HL-60 (cell line): ENCODE measurements around the gene EXOC7.

Experiments used
- DNase-seq, 2 experiments: peaks; one replicate each; pipeline ENCODE4 v3.0.0-alpha.2; 2010 to 2020; ENCODE audit warnings: low read depth in 1 of 2, low spot score in 1 of 2
- H3K27ac ChIP-seq: fragments of 250-450 bp; sonication (Bioruptor Pico); replicated peaks from 2 replicates; pipeline ENCODE4 v1.5.1; 2020; ENCODE audit warnings: mild to moderate bottlenecking, moderate library complexity
- H3K27me3 ChIP-seq: fragments of 250-450 bp; sonication (Bioruptor Pico); 2 replicates; pipeline ENCODE4 v1.5.1; 2021; ENCODE audit warnings: mild to moderate bottlenecking, moderate library complexity; ENCODE audit not compliant: insufficient read depth, poor library complexity, severe bottlenecking
- H3K4me3 ChIP-seq: replicated peaks from 2 replicates; pipeline ENCODE4 v1.5.1; 2011; ENCODE audit warnings: mild to moderate bottlenecking, control low read depth, low read length; ENCODE audit not compliant: insufficient read depth
- GABPA ChIP-seq: IDR thresholded peaks from 2 replicates; pipeline ENCODE4 v1.6.1; 2012; ENCODE audit warnings: low read depth
- POLR2AphosphoS5 ChIP-seq: IDR thresholded peaks from 2 replicates; pipeline ENCODE4 v1.6.1; 2012; ENCODE audit warnings: low read depth
- SPI1 ChIP-seq: IDR thresholded peaks from 2 replicates; pipeline ENCODE4 v1.6.1; 2012; ENCODE audit warnings: low read depth, mild to moderate bottlenecking, borderline replicate concordance
- TF ChIP-seq, protein P1 (sequence below): IDR thresholded peaks from 2 replicates; pipeline ENCODE4 v1.6.1; 2012; ENCODE audit warnings: low read depth; ENCODE audit not compliant: insufficient replicate concordance
- TF ChIP-seq, protein P2 (sequence below): IDR thresholded peaks from one replicate; pipeline ENCODE4 v1.5.1; 2011; ENCODE audit warnings: low read length, control low read depth, inconsistent platforms; ENCODE audit not compliant: insufficient read depth

The EXOC7 gene

DNA sequence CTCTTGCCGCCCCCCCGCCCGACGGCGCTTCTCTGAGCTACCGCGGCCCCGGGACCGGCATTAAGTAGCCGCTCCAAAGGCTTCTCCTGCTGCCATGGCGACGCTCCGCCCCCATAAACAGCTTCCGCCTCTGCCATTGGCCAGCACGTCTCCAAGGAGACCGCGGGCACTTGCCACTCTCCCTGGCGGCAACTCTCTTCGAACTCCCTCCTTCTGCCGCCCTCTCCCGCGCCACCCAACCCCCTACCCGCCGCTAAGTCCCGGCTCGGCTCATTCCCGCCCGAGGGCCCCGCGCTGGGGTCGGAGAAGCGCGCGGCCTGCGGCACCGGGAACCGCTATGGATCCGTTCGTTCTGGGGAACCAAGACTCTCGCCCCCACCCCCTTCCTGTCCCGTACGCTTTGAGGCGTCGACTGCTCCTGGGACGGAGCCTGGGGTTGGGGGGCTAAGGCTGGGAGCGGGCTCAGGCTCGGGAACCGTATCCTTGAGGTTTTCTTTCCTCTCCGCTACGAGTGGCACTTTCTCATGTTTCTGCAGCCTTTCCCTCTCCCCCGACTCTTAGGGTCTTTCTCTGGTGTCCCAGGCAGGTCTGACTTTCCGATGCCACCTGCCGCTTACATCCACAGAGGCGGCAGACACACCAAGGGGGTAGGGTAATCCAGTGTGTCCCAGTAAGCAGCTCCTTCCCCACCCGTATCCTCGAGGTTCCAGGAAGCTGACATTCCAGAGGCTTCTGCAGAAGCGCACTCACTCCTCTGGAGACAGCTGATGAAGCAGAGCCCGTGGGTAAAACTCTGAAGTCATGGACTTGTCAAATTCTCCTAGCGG, 37.8 kb upstream of the EXOC7 start, which contains the start of gene FOXJ1:
TSS of gene FOXJ1 (minus strand) at position 34 of the 827 bp plus-strand sequence. CDS start 850 bp downstream, outside the sequence.
- TF ChIP-seq POLR2AphosphoS5: no peak
- TF ChIP-seq SPI1: no peak
- TF ChIP-seq, protein P1, sequence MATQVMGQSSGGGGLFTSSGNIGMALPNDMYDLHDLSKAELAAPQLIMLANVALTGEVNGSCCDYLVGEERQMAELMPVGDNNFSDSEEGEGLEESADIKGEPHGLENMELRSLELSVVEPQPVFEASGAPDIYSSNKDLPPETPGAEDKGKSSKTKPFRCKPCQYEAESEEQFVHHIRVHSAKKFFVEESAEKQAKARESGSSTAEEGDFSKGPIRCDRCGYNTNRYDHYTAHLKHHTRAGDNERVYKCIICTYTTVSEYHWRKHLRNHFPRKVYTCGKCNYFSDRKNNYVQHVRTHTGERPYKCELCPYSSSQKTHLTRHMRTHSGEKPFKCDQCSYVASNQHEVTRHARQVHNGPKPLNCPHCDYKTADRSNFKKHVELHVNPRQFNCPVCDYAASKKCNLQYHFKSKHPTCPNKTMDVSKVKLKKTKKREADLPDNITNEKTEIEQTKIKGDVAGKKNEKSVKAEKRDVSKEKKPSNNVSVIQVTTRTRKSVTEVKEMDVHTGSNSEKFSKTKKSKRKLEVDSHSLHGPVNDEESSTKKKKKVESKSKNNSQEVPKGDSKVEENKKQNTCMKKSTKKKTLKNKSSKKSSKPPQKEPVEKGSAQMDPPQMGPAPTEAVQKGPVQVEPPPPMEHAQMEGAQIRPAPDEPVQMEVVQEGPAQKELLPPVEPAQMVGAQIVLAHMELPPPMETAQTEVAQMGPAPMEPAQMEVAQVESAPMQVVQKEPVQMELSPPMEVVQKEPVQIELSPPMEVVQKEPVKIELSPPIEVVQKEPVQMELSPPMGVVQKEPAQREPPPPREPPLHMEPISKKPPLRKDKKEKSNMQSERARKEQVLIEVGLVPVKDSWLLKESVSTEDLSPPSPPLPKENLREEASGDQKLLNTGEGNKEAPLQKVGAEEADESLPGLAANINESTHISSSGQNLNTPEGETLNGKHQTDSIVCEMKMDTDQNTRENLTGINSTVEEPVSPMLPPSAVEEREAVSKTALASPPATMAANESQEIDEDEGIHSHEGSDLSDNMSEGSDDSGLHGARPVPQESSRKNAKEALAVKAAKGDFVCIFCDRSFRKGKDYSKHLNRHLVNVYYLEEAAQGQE: no peak
- Histone ChIP-seq H3K27me3 (peaks cover 24% of the 10 kb centered on the region), H3K4me3 (peak within 1 kb of the TSS; percentile 39), H3K27ac (no peak within 1 kb of the TSS)
- DNase-seq: peak; percentile 84 to 88

DNA sequence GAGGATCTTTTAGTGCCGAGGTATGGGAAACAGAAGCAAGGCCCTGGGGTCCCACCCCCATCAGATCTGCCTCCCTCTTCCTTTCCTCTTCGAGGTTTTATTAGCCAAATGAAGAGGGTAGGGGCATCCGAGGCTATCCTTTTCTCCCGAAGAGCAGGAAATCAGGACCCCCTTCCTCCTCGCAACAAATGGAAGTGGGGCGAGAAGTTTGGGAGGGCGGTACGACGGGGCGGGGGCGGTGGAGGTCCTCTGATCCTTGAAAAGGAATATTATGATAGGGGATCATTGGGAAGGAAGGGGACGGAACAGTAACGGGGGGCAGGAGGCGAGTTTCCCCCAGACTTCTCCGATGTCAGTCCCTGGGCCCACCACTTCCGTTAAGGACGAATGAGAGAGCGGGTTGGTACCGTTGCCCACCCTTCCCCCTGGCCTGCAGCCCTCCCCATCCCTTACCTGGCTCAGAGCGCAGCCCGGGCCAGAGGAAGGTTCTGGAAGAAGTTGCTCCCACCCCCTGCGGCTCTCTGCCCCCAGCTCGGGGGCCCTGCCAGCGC, 37.1 kb upstream of the EXOC7 start:
- H3K4me3 ChIP-seq: no peak overlapping the region; the same call in 1 of the 2 replicates
- TF ChIP-seq POLR2AphosphoS5 (no peak), SPI1 (no peak), GABPA (no peak)
- TF ChIP-seq, protein P2, sequence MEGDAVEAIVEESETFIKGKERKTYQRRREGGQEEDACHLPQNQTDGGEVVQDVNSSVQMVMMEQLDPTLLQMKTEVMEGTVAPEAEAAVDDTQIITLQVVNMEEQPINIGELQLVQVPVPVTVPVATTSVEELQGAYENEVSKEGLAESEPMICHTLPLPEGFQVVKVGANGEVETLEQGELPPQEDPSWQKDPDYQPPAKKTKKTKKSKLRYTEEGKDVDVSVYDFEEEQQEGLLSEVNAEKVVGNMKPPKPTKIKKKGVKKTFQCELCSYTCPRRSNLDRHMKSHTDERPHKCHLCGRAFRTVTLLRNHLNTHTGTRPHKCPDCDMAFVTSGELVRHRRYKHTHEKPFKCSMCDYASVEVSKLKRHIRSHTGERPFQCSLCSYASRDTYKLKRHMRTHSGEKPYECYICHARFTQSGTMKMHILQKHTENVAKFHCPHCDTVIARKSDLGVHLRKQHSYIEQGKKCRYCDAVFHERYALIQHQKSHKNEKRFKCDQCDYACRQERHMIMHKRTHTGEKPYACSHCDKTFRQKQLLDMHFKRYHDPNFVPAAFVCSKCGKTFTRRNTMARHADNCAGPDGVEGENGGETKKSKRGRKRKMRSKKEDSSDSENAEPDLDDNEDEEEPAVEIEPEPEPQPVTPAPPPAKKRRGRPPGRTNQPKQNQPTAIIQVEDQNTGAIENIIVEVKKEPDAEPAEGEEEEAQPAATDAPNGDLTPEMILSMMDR: no peak
- TF ChIP-seq, protein P1: no peak
- no peak for DNase-seq
- peaks cover 26% of the 10 kb centered on the region for H3K27me3 ChIP-seq
- no peak overlapping the region for H3K27ac ChIP-seq

GRCh38 chr17:76139801-76140660, 36.4 kb upstream of the EXOC7 start:
- DNase-seq: no peak
- Histone ChIP-seq H3K4me3 (no peak overlapping the region), H3K27ac (no peak overlapping the region), H3K27me3 (peaks cover 26% of the 10 kb centered on the region)
- TF ChIP-seq, protein P2: no peak
- TF ChIP-seq SPI1: no peak
- TF ChIP-seq POLR2AphosphoS5: no peak
- no peak for TF ChIP-seq GABPA
- TF ChIP-seq, protein P1: no peak
